ENCODE measurements around the gene LIMS3.
"Not testable (repeated sequence)": the region's sequence is repeated elsewhere in the genome, so short reads cannot be mapped to it uniquely, and the experiment has no call there.

DNA sequence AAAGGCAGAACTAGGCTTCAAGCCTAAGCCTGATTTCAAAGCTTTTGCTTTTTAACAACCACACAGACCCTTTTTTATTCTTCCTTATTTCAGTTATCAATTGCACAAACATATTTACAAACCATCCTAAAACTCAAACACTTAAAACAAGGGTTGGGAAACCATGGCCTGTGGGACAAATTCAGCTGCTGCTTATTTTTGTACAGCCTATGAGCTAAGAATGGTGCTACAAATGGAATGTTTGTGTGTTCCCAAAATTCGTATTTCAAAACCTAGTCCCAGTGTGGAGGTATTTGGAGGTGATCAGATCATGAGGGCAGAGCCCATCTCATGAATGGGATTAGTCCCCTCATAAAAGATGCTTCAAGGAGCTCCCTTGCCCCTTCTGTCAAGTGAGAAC lies 67.0 kb downstream of the LIMS3 start:
- TF ChIP-seq ARNT (IDR thresholded peaks at IDR 0.05); SP1 (IDR thresholded peaks at IDR 0.05); BHLHE40 (IDR thresholded peaks at IDR 0.05; ENCODE audit: borderline replicate concordance); NFRKB (IDR thresholded peaks at IDR 0.05): not testable (repeated sequence)
